ENCODE results near the gene IL17RD. TPM values are rescaled to one million over a fixed set of nuclear protein-coding genes. Genes with fewer than 3 reads are reported as not detected.

IL17RD gene
- total RNA-seq, 1 donor from 2014 or later: 26.1 TPM

DNA sequence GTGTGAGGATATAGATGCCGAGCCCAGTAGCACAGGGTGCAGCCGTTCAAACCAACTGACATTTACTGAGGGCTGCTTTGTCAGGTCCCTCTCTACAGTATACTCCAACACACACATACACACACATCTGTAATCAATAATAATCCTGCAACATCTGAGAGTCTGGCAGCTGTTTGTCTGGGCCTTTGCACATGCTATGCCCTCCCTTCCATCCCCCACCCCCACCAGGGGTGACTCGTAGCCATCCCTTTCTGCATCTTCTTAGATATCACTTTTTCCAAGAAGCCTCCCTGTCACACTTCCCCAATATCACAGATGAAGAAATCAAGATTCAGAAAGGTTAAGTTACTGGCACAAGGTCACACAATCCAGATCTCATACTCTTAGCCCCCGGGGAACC lies 91.0 kb downstream of the IL17RD start:
- H3K27ac ChIP-seq: no peak overlapping the region
- H3K4me2 ChIP-seq: no peak overlapping the region
- Mint-ChIP-seq H3K4me3 (no peak overlapping the region), H3K27ac (no peak overlapping the region), H3K9me3 (peaks cover 5% of the 10 kb centered on the region), H3K27me3 (ENCODE audit: insufficient read depth, low read depth) (peaks cover 7% of the 10 kb centered on the region), H3K36me3 (peaks cover 11% of the 10 kb centered on the region), H3K4me1 (peaks cover 14% of the 10 kb centered on the region)
- no peaks in the 10 kb centered on the region for H3K4me1 ChIP-seq
- no peaks in the 10 kb centered on the region for H3K9me3 ChIP-seq (ENCODE audit: low read depth)
- H4K20me1 ChIP-seq (ENCODE audit: low read depth): peaks cover 9% of the 10 kb centered on the region
- peaks cover 35% of the 10 kb centered on the region for H3K27me3 ChIP-seq
- no peak for DNase-seq (ENCODE audit: low spot score)
- no peak for TF ChIP-seq CTCF (IDR thresholded peaks at IDR 0.05)
- H3F3A ChIP-seq (ENCODE audit: low read depth): peaks cover 9% of the 10 kb centered on the region
- no peak overlapping the region for H3K9ac ChIP-seq
- no peaks in the 10 kb centered on the region for H3K79me2 ChIP-seq (ENCODE audit: low read depth)
- no peak overlapping the region for H3K4me3 ChIP-seq
- no peaks in the 10 kb centered on the region for H3K36me3 ChIP-seq
- no peak overlapping the region for H2AFZ ChIP-seq (replicated peaks)

DNA sequence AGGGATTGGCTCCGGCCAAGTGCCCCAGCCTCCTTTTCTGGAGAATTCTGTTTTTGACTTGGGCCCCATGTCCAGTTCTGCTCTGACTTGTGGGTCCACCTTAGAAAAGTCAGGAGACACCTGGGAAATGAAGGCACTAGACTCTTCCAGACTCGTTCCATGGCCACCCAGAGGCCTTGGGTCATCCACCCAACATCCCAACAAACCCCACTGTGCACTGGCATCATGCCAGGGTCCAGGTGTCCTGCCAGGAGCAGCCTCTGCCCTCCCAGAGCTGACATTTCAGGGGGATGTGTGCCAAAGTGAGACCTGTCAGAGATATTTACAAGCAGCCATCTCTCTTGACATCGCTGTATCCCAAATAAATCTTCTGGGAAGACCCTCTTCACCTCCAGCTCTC lies 91.5 kb downstream of the IL17RD start:
- Histone ChIP-seq H3K27ac (no peak overlapping the region), H3K4me3 (no peak overlapping the region), H3K4me1 (peaks cover 2% of the 10 kb centered on the region), H2AFZ (replicated peaks) (no peak overlapping the region), H3K27me3 (peaks cover 30% of the 10 kb centered on the region), H3K79me2 (ENCODE audit: low read depth) (no peaks in the 10 kb centered on the region), H3K4me2 (no peak overlapping the region), H3K9ac (no peak overlapping the region), H3K36me3 (no peaks in the 10 kb centered on the region), H4K20me1 (ENCODE audit: low read depth) (peaks cover 9% of the 10 kb centered on the region), H3F3A (ENCODE audit: low read depth) (peaks cover 9% of the 10 kb centered on the region), H3K9me3 (ENCODE audit: low read depth) (no peaks in the 10 kb centered on the region)
- Mint-ChIP-seq H3K4me3 (no peak overlapping the region), H3K9me3 (peaks cover 5% of the 10 kb centered on the region), H3K4me1 (peaks cover 19% of the 10 kb centered on the region), H3K27ac (no peak overlapping the region), H3K36me3 (peaks cover 11% of the 10 kb centered on the region), H3K27me3 (ENCODE audit: insufficient read depth, low read depth) (peaks cover 7% of the 10 kb centered on the region)
- TF ChIP-seq CTCF (IDR thresholded peaks at IDR 0.05): no peak
- no peak for TF ChIP-seq EZH2phosphoT487 (IDR thresholded peaks at IDR 0.05)
- TF ChIP-seq EZH2 (IDR thresholded peaks at IDR 0.05): no peak
- DNase-seq (ENCODE audit: low spot score): no peak

GRCh38 chr3:57069503-57069902 lies 95.7 kb downstream of the IL17RD start:
- Histone ChIP-seq H3F3A (ENCODE audit: low read depth) (no peaks in the 10 kb centered on the region), H3K27ac (no peak overlapping the region), H3K36me3 (no peaks in the 10 kb centered on the region), H3K4me3 (no peak overlapping the region), H3K9me3 (ENCODE audit: low read depth) (no peaks in the 10 kb centered on the region), H2AFZ (replicated peaks) (no peak overlapping the region), H3K4me2 (no peak overlapping the region), H3K9ac (no peak overlapping the region), H3K27me3 (no peaks in the 10 kb centered on the region), H3K4me1 (peaks cover 6% of the 10 kb centered on the region), H3K79me2 (ENCODE audit: low read depth) (no peaks in the 10 kb centered on the region), H4K20me1 (ENCODE audit: low read depth) (no peaks in the 10 kb centered on the region)
- no peak overlapping the region for H3K4me3 Mint-ChIP-seq
- DNase-seq (ENCODE audit: low spot score): no peak
- H3K36me3 Mint-ChIP-seq: peaks cover 7% of the 10 kb centered on the region
- TF ChIP-seq EZH2 (IDR thresholded peaks at IDR 0.05) (no peak), EZH2phosphoT487 (IDR thresholded peaks at IDR 0.05) (no peak), CTCF (IDR thresholded peaks at IDR 0.05) (no peak)
- H3K27ac Mint-ChIP-seq: no peak overlapping the region
- peaks cover 5% of the 10 kb centered on the region for H3K9me3 Mint-ChIP-seq
- peaks cover 30% of the 10 kb centered on the region for H3K4me1 Mint-ChIP-seq
- no peaks in the 10 kb centered on the region for H3K27me3 Mint-ChIP-seq (ENCODE audit: insufficient read depth, low read depth)
